ENCODE results near the gene KRTAP10-5.

DNA sequence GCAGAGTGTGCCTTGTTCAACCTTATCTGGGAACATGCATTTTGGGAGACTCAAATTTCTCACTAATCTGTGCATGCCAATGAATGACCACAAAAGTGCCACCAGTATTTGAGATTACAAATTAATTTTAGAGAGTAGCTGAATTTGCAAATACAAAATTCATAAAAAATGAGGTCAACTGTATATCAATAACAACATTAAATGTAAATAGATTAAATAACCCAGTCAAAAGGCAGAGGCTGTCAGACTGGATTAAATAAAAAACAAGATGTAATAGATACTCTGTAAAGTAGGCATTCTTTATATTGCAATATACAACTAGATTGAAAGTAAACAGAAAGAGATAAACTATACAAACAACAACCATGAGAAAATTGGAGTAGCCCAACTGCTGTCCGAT is 16.3 kb downstream of the KRTAP10-5 start:
- TF ChIP-seq, protein P1, sequence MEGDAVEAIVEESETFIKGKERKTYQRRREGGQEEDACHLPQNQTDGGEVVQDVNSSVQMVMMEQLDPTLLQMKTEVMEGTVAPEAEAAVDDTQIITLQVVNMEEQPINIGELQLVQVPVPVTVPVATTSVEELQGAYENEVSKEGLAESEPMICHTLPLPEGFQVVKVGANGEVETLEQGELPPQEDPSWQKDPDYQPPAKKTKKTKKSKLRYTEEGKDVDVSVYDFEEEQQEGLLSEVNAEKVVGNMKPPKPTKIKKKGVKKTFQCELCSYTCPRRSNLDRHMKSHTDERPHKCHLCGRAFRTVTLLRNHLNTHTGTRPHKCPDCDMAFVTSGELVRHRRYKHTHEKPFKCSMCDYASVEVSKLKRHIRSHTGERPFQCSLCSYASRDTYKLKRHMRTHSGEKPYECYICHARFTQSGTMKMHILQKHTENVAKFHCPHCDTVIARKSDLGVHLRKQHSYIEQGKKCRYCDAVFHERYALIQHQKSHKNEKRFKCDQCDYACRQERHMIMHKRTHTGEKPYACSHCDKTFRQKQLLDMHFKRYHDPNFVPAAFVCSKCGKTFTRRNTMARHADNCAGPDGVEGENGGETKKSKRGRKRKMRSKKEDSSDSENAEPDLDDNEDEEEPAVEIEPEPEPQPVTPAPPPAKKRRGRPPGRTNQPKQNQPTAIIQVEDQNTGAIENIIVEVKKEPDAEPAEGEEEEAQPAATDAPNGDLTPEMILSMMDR (IDR thresholded peaks at IDR 0.05; ENCODE audit: low read depth, low read length): no peak
- no peak for TF ChIP-seq EZH2phosphoT487 (IDR thresholded peaks at IDR 0.05; ENCODE audit: low read depth)
